IPS DF 6.9 (cell line): ENCODE data around the gene BEX3.

ENCODE experiments used
- DNase-seq: peaks from one replicate; pipeline ENCODE4 v3.0.0-alpha.2; 2013; ENCODE audit warnings: low read depth, low spot score
- H3K27ac ChIP-seq: one replicate; pipeline ENCODE4 v1.5.1; 2013; ENCODE audit warnings: low read length, control low read depth
- H3K27me3 ChIP-seq: 2 replicates; pipeline ENCODE4 v1.6.1; 2013; ENCODE audit warnings: mild to moderate bottlenecking, low read length; ENCODE audit not compliant: control insufficient read depth, insufficient read depth
- H3K36me3 ChIP-seq: 2 replicates; pipeline ENCODE4 v1.6.1; 2013; ENCODE audit warnings: low read length; ENCODE audit not compliant: control insufficient read depth, insufficient read depth
- H3K4me1 ChIP-seq: 2 replicates; pipeline ENCODE4 v1.6.1; 2013; ENCODE audit warnings: low read length; ENCODE audit not compliant: control insufficient read depth, insufficient read depth
- H3K4me3 ChIP-seq: 2 replicates; pipeline ENCODE4 v1.5.1; 2013; ENCODE audit warnings: mild to moderate bottlenecking, low read length
- H3K9me3 ChIP-seq: 2 replicates; pipeline ENCODE4 v1.6.1; 2013; ENCODE audit warnings: low read length, inconsistent platforms; ENCODE audit not compliant: control insufficient read depth, insufficient read depth
- whole genome bisulfite sequencing: extraction: QIAGEN DNeasy Blood & Tissue Kit; methylation state at CpG from one replicate; pipeline ENCODE4 v1.1.7; 2013; ENCODE audit warnings: mixed read lengths, missing lambda C conversion rate; ENCODE audit not compliant: insufficient read length, insufficient coverage; 5-methylcytosine and 5-hydroxymethylcytosine counted together

Gene BEX3

GRCh38 chrX:103376118-103376978, at the start of gene BEX3:
TSS of gene BEX3 (plus strand) at chrX:103376538. CDS start at chrX:103377522, 984 bp downstream.
- Histone ChIP-seq H3K36me3 (peaks cover 3% of the 10 kb centered on the region; the same call in 1 of the 2 replicates), H3K27me3 (no peaks in the 10 kb centered on the region), H3K27ac (no peak within 1 kb of the TSS), H3K4me3 (peak within 1 kb of the TSS; percentile 52), H3K4me1 (no peaks in the 10 kb centered on the region), H3K9me3 (no peaks in the 10 kb centered on the region)
- no CpG with 5 or more reads among the region's 62 CpGs for WGBS
- peak; percentile 29 for DNase-seq

DNA sequence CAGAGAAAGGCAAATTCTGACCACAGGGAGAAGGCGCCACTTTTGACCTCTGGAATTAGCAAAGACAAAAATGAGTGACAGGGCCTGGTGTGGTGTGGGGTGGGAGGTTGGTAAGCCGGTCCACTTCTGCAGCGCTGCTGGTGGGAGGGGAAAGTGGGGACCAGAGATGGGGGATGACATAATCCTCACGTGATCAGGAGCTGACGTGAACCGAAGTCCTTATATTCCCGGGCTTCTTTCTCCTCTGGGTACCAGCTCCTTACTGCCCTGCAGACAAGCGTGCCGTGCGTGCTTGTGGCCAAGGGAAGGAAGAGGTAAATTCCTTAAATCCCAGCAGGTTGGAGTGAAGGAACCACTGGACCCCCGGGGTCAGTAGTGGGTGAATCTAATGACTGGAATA, 46.3 kb upstream of the BEX3 start, which contains the start of gene TCEAL7:
TSS of gene TCEAL7 (plus strand) at position 249 of the 400 bp plus-strand sequence. CDS start 1,165 bp downstream, outside the sequence.
- Histone ChIP-seq H3K27me3 (no peaks in the 10 kb centered on the region), H3K4me1 (no peaks in the 10 kb centered on the region), H3K9me3 (no peaks in the 10 kb centered on the region), H3K27ac (no peak within 1 kb of the TSS), H3K4me3 (peak within 1 kb of the TSS; percentile 25; the same call in 1 of the 2 replicates), H3K36me3 (no peaks in the 10 kb centered on the region)
- WGBS, result no CpG with 5 or more reads among the region's 11 CpGs
- no peak for DNase-seq

- no CpG with 5 or more reads among the region's 21 CpGs for WGBS
- H3K9me3 ChIP-seq, result no peaks in the 10 kb centered on the region
- no peak for DNase-seq
- H3K4me3 ChIP-seq, result peak overlapping the region; percentile 25; the same call in 1 of the 2 replicates
- H3K4me1 ChIP-seq, result no peaks in the 10 kb centered on the region
- no peak overlapping the region for H3K27ac ChIP-seq
- no peaks in the 10 kb centered on the region for H3K27me3 ChIP-seq
- no peaks in the 10 kb centered on the region for H3K36me3 ChIP-seq
Observed at GRCh38 chrX:103330681-103331288, 45.6 kb upstream of the BEX3 start.

GRCh38 chrX:103338663-103339062, 37.7 kb upstream of the BEX3 start:
- H3K27me3 ChIP-seq, result no peaks in the 10 kb centered on the region
- no CpG with 5 or more reads among the region's 3 CpGs for WGBS
- H3K4me1 ChIP-seq, result no peaks in the 10 kb centered on the region
- DNase-seq, result no peak
- H3K36me3 ChIP-seq, result no peaks in the 10 kb centered on the region
- no peak overlapping the region for H3K4me3 ChIP-seq
- H3K27ac ChIP-seq, result no peak overlapping the region
- H3K9me3 ChIP-seq, result no peaks in the 10 kb centered on the region

- H3K27me3 ChIP-seq, result no peaks in the 10 kb centered on the region
- no peaks in the 10 kb centered on the region for H3K4me1 ChIP-seq
- no peak for DNase-seq
- no peak overlapping the region for H3K27ac ChIP-seq
- no peaks in the 10 kb centered on the region for H3K36me3 ChIP-seq
- no peaks in the 10 kb centered on the region for H3K9me3 ChIP-seq
- whole genome bisulfite sequencing, result no CpG with 5 or more reads among the region's 2 CpGs
- no peak overlapping the region for H3K4me3 ChIP-seq
Observed at GRCh38 chrX:103343105-103343504, 33.2 kb upstream of the BEX3 start.

DNA sequence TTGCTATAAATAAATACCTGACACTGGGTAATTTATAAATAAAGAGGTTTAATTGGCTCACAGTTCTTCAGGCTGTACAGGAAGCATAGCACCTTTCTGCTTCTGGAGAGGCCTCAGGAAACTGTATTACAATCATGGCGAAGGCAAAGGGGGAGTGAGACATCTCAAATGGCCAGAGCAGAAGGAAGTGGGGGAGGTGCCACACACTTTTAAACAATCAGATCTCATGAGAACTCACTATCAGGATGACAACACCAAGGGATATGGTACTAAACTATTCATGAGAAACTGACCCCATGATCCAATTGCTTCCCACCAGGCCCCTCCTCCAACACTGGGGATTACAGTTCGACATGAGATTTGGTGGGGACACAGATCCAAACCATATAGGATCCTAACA, 31.7 kb upstream of the BEX3 start:
- H3K4me1 ChIP-seq, result no peaks in the 10 kb centered on the region
- no peak for DNase-seq
- no peaks in the 10 kb centered on the region for H3K36me3 ChIP-seq
- H3K27me3 ChIP-seq, result no peaks in the 10 kb centered on the region
- no peaks in the 10 kb centered on the region for H3K9me3 ChIP-seq
- no peak overlapping the region for H3K27ac ChIP-seq
- no peak overlapping the region for H3K4me3 ChIP-seq
- no CpG with 5 or more reads among the region's 2 CpGs for WGBS

GRCh38 chrX:103347682-103348397, 28.5 kb upstream of the BEX3 start:
- Histone ChIP-seq H3K27ac (no peak overlapping the region), H3K36me3 (no peaks in the 10 kb centered on the region), H3K27me3 (no peaks in the 10 kb centered on the region), H3K9me3 (no peaks in the 10 kb centered on the region), H3K4me1 (no peaks in the 10 kb centered on the region), H3K4me3 (peak overlapping the region; percentile 9; the same call in 1 of the 2 replicates)
- no CpG with 5 or more reads among the region's 29 CpGs for WGBS
- DNase-seq, result no peak

DNA sequence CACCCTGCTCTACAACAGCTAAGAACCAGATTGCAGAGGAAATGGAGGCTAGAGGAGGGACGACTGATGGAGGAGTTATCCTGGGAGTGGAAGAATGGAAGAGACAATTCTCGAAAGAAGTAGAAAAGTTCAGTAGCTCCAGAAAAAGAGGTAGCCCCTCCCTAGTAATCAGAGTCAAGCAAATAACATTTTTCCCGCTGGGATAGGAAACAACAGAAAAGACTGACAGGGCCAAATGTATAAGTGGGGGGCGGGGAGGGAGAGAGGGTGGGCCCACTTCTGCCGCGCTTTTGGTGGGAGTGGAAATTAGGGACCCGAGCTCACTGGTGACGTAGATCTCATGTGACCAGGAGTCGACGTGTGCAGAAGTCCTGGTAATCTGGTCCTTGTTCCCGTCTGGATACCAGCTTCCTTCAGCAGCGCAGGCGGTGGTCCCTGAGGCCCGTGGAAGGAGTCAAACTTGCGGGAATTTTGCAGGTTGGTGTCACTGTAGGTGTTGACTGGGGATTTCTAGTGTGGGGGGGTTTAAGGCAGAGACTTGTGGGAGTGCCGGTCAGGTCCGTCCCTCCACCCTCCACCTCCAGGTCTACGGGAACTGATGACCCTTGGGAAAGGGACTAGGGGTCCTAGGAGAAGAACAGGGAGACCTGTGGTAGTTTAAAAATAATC, 20.1 kb upstream of the BEX3 start, which contains the start of gene TCEAL9:
TSS of gene TCEAL9 (plus strand) at position 377 of the 669 bp plus-strand sequence. CDS start 1,179 bp downstream, outside the sequence.
- Histone ChIP-seq H3K27me3 (no peaks in the 10 kb centered on the region), H3K27ac (no peak within 1 kb of the TSS), H3K4me1 (no peaks in the 10 kb centered on the region), H3K4me3 (peak within 1 kb of the TSS; percentile 95), H3K36me3 (no peaks in the 10 kb centered on the region), H3K9me3 (no peaks in the 10 kb centered on the region)
- no peak for DNase-seq
- no CpG with 5 or more reads among the region's 18 CpGs for WGBS

DNA sequence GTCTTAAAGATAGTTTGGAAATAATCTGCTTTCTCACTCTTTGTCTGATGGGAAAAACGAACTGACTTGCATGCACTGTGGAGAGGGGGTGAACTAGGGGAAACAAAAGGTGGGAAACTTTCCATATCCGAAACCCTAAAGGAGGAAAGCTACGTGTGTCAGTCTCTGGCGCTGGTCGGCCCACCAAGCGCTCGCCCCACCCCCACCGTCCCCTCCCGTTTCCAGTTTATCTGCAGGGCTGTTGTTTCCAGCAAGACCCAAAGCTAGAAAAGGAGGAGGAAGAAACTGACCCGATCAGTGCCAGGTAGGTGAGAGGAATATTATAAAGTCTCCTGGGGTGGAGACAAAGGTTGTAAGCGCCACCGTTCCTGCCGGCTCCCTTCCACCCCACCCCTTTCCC, 19.5 kb upstream of the BEX3 start:
- no peak overlapping the region for H3K27ac ChIP-seq
- no peak for DNase-seq
- H3K4me1 ChIP-seq, result no peaks in the 10 kb centered on the region
- H3K9me3 ChIP-seq, result no peaks in the 10 kb centered on the region
- no CpG with 5 or more reads among the region's 13 CpGs for WGBS
- no peaks in the 10 kb centered on the region for H3K27me3 ChIP-seq
- peak overlapping the region; percentile 95; the same call in 1 of the 2 replicates for H3K4me3 ChIP-seq
- no peaks in the 10 kb centered on the region for H3K36me3 ChIP-seq

DNA sequence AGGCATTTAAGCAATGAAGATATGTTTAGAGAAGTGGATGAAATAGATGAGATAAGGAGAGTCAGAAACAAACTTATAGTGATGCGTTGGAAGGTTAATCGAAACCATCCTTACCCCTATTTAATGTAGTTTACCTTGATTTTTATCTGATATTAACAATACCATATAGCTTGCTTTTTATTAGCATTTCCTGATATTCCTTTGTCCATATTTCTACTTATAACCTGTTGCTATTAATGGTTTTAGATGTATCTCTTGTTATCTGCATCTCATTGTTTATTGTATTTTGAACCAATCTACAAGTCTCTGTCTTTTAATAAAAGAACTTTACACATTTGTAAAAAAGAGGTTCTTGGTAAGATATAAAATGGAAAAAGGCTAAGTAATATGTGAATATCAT, 18.5 kb upstream of the BEX3 start:
- no peaks in the 10 kb centered on the region for H3K27me3 ChIP-seq
- no peaks in the 10 kb centered on the region for H3K36me3 ChIP-seq
- H3K27ac ChIP-seq, result no peak overlapping the region
- H3K4me1 ChIP-seq, result no peaks in the 10 kb centered on the region
- H3K4me3 ChIP-seq, result no peak overlapping the region
- no peaks in the 10 kb centered on the region for H3K9me3 ChIP-seq
- DNase-seq, result no peak
- WGBS, result no CpG with 5 or more reads among the region's 2 CpGs
